SW 1271 (cell line): Measurements from ENCODE around the gene OR2V2.
"Not testable (repeated sequence)": the region's sequence is repeated elsewhere in the genome, so short reads cannot be mapped to it uniquely, and the experiment has no call there.

Source experiments
- DNase-seq, 2 experiments: peaks; one replicate each; lab custom pipeline; 2025; lab: John Stamatoyannopoulos, UW

Gene OR2V2

DNA sequence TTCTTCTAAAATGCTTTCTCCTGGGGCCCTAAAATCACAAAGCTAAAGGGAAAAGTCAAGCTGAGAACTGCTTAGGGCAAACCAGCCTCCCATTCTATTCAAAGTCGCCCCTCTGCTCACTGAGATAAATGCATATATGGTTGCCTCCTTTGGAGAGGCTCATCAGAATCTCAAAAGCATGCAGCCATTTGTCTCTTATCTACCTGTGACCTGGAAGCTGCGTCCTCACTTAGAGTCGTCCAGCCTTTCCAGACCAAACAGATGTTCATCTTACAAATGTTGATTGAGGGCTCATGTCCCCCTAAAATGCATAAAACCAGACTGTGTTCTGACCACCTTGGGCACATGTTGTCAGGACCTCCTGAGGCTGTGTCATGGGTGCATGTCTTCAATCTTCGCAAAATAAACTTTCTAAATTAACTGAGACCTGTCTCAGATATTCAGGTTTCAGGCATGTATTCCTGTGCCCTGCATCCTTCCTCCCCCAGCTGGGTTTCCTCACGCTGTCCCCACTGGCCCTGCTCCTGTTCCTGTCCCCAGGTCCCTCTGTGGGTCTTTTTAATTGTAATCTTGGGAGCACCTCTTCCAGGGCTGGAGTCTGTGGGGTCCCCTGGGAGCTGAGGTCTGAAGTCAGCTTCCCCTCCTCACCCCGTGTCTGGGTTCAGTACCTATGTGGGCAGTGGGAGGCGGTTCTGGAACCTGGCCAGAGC is at the start of gene OR2V2:
TSS of gene OR2V2 (plus strand) at position 660 of the 710 bp plus-strand sequence. CDS start 7,357 bp downstream, outside the sequence.
- not testable (repeated sequence) for DNase-seq

- DNase-seq = not testable (repeated sequence)
Observed at GRCh38 chr5:181097759-181098491, 49.5 kb upstream of the OR2V2 start.

DNA sequence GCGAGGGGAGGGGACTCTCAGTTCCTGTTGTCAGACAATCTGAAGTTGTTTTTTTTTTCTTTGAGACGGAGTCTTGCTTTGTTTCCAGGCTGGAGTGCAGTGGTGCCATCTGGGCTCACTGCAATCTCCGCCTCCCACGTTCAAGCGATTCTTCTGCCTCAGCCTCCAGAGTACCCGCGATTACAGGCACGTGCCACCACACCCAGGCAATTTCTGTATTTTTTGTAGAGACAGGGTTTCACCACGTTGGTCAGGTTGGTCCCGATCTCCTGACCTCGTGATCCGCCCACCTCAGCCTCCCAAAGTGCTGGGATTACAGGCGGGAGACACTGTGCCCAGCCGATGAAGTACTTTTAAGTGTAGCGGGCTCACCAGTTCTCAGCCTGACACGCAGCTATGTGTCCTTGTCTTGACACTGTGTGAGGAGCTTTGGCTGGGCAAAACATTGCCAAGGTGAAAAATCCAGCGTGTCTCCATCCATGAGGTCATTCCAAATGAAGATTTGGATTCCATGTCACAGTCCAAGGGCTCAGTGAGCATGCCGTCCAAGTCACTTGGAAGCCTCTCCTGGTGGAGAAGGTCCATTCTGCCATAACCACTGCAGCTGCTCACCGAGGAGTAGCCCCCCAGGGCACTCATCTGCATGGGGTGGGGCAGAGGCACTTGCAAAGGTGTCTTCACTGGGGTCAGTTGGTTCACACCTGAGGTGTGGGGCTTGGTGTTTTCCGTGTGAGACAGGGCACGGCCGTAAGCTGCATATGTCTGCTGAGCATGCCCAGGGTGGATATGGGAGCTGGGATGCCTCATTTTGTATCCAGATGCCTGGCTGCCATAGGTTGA is 48.4 kb upstream of the OR2V2 start:
- no peak for DNase-seq

- DNase-seq = no peak
Observed at GRCh38 chr5:181099602-181100086, 47.7 kb upstream of the OR2V2 start.

GRCh38 chr5:181100121-181100875 is 47.1 kb upstream of the OR2V2 start:
- no peak for DNase-seq

- DNase-seq = not testable (repeated sequence)
Observed at GRCh38 chr5:181101030-181101641, 46.2 kb upstream of the OR2V2 start.

DNA sequence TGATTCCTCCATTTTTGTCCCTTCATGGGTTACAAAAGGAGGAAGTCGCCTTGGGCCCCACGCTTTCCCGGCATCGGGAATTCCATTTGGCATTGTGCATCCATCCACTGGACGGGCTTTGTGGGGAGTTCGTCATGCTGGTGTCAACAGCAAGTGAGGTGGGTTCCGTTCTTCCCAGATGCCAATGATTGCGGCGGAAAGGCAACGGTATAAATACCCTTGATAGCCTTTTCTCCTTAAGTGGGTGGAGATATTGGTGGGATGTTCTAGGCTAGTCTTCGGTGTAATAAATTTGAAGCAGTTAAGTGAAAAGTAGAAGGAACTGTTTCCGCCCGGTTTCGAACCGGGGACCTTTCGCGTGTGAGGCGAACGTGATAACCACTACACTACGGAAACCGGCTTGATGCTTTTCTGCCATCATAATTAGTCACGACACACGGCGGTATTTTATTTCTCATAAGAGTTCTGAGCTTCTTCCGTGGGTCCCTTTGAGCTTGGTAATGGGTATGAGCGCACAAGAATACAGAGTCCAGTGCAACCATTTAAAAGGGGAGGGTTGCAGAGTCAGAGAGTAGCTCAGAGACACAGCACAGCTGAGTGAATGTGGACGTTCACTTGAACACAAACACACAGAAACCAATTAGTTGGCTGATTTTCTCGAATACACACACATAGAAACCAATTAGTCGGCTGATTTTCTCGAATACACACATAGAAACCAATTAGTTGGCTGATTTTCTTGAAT is 45.3 kb upstream of the OR2V2 start:
- DNase-seq = not testable (repeated sequence)

GRCh38 chr5:181104259-181104568 is 43.2 kb upstream of the OR2V2 start:
- DNase-seq = not testable (repeated sequence)

GRCh38 chr5:181104606-181105390 is 42.6 kb upstream of the OR2V2 start:
- DNase-seq = not testable (repeated sequence)

GRCh38 chr5:181105391-181106025 is 41.9 kb upstream of the OR2V2 start:
- DNase-seq = no peak

- no peak for DNase-seq
Observed at GRCh38 chr5:181107699-181108098, 39.7 kb upstream of the OR2V2 start.

DNA sequence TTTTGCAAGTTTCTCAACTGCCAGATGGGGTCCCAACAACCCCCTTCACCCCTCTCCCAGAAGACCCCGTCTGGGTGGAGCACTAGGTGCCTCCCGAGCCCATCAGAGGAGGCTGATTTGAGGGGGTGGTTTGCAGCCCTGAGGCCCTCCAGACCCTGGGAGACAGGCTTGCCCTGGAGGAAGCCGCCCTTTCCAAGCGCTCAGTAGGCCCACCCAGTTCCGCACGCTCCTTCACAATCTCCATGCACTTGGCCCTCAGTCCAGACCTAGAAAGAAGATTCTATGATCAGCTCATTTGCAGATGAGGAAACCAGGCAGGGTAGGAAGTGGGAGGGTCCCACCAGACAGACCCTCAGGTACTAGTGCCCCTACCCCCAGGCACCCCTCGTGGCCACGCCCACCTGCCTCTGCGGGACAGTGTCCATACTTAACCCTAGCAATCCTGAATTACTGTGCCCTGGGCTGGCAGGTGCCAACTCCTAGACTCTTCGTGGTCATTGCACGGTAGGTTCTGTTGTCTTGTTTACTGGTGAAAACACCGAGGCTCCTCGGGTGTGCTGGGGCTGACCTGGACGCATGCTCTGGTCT is 38.7 kb upstream of the OR2V2 start:
- DNase-seq = no peak

DNA sequence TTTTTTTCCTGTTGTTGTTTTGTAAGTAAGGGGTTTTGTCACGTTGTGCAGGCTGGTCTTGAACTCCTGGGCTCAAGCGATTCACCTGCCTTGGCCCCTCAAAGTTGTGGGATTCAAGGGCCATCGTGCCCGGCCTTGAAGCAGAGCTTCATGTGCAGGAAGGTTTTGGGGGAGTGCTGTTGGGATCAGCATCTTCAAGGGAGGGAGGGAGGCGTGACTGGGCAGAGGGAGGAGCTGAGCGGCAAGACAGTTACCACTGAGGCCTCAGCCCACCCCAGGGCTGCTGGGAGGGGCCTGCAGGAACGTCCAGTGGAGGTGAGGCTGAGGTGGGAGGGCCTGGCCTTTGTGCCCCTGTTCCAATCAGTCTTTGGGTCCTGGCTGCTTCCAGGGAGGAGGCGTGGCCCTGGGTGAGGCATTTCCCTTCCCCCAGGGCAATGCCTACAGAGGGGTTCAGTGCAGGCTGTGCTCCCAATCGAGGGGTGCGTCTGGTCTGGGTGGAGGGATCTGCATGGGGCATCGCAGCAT is 37.8 kb upstream of the OR2V2 start:
- no peak for DNase-seq

DNA sequence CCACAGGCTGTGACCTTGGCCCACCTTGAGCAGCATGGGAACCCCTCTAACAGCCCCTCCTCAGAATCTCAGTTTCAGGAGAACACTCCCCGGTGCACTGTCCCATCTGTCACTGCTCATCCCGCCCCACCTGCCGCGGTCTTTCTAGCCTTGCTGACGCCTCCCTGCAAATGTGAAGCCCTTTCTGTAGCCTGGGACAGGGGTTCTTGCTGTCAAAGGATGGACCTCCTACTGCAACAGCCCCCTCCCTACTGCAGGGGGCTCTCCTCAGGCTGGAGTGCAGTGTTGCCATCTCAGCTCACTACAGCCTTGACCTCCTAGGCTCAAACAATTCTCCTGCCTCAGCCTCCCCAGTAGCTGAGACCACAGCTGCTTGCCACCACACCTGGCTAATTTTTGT is 36.4 kb upstream of the OR2V2 start:
- DNase-seq = no peak

GRCh38 chr5:181112476-181112875 is 34.9 kb upstream of the OR2V2 start:
- DNase-seq = no peak

DNA sequence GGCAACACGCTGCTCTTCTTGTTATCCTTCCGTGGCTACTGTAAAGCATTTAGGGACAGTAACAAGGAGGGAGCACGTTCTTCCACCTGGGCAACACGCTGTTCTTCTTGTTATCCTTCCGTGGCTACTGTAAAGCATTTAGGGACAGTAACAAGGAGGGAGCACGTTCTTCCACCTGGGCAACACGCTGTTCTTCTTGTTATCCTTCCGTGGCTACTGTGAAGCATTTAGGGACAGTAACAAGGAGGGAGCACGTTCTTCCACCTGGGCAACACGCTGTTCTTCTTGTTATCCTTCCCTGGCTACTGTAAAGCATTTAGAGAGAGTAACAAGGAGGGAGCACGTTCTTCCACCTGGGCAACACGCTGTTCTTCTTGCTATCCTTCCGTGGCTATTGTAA is 33.8 kb upstream of the OR2V2 start:
- not testable (repeated sequence) for DNase-seq

- DNase-seq = no peak
Observed at GRCh38 chr5:181114284-181114843, 33.0 kb upstream of the OR2V2 start.
